Tibial nerve (tissue), 4 donors: ENCODE data around the gene FERMT3. TPM values are rescaled to one million over a fixed set of nuclear protein-coding genes. Genes with fewer than 3 reads are reported as not detected.
A peak's percentile ranks its signal among the peaks of the same experiment; 100 is the strongest.

Source experiments
- DNase-seq, 2 donors: peaks; one replicate each; pipeline ENCODE4 v3.0.0-alpha.2; 2019; ENCODE audit warnings: low spot score in 2 of 2
- H3K27ac ChIP-seq, 4 donors: fragments of 200-600 bp; sonication (generic) in 3 of 4; one replicate each; pipeline ENCODE4 v1.5.1; 2017 to 2019; ENCODE audit warnings: mild to moderate bottlenecking in 1 of 4
- H3K27me3 ChIP-seq, 2 donors: fragments of 200-600 bp; sonication (generic) in 1 of 2; one replicate each; pipeline versions ENCODE4 v1.5.1 to v1.6.0; 2017 to 2019
- H3K36me3 ChIP-seq, 3 donors: fragments of 200-600 bp; sonication (generic); one replicate each; pipeline ENCODE4 v1.5.1; 2018 to 2019
- H3K4me1 ChIP-seq, 4 donors: fragments of 200-600 bp; sonication (generic) in 3 of 4; one replicate each; pipeline ENCODE4 v1.5.1; 2017 to 2019
- H3K4me3 ChIP-seq, 4 donors: fragments of 200-600 bp; sonication (generic) in 3 of 4; one replicate each; pipeline ENCODE4 v1.5.1; 2017 to 2019; ENCODE audit warnings: mild to moderate bottlenecking in 1 of 4, moderate library complexity in 1 of 4
- H3K9me3 ChIP-seq, 4 donors: fragments of 200-600 bp; sonication (generic) in 3 of 4; one replicate each; pipeline ENCODE4 v1.5.1; 2017 to 2019
- CTCF ChIP-seq, 5 experiments: fragments of 200-600 bp in 3 of 5; fragments of 450-650 bp in 2 of 5; sonication (generic) in 3 of 5; IDR thresholded peaks; one replicate each; pipeline ENCODE4 v1.5.1; 2016 to 2019; ENCODE audit warnings: antibody characterized with exemption in 5 of 5, mild to moderate bottlenecking in 3 of 5, moderate library complexity in 2 of 5
- EP300 ChIP-seq, 2 donors: sonication (generic); formaldehyde crosslinking; IDR thresholded peaks; one replicate each; pipeline ENCODE4 v1.6.1; 2017; ENCODE audit warnings: antibody characterized with exemption in 2 of 2, mild to moderate bottlenecking in 1 of 2
- POLR2A ChIP-seq, 2 donors: fragments of 450-650 bp; IDR thresholded peaks; one replicate each; pipeline ENCODE4 v1.6.1; 2017; ENCODE audit warnings: antibody characterized with exemption in 2 of 2, mild to moderate bottlenecking in 2 of 2, moderate library complexity in 2 of 2
- WGBS, 2 donors: methylation state at CpG; one replicate each; pipeline ENCODE4 v1.1.5; 2018; 5-methylcytosine and 5-hydroxymethylcytosine counted together
- total RNA-seq, 4 donors: library from RNA; depleted of rRNA; stranded (reverse); fragments of >200 nt; gene quantifications; one replicate each; pipeline ENCODE4 v1.1.0, GENCODE V29; 2016

Gene FERMT3
- total RNA-seq, 4 donors from 2014 or later: 17.2 to 83.1 (median 29.6) TPM

GRCh38 chr11:64246871-64247728 lies 40.6 kb downstream of the FERMT3 start, which contains the start of gene PPP1R14B:
Gene PPP1R14B (minus strand): TSS chr11:64246943. CDS start chr11:64246673, 270 bp downstream.
- Histone ChIP-seq H3K4me3 (peak within 1 kb of the TSS; percentile 55 to 80 (median 74)), H3K36me3 (peaks cover 0 to 18% (median 0%) of the 10 kb centered on the region in 3 donors), H3K27me3 (no peaks in the 10 kb centered on the region), H3K4me1 (peaks cover 0 to 82% (median 35%) of the 10 kb centered on the region in 4 donors), H3K9me3 (no peaks in the 10 kb centered on the region), H3K27ac (peak within 1 kb of the TSS; percentile 70 to 92 (median 88))
- 1% methylated on average over 39 to 45 of the region's 74 CpGs for WGBS, 2 donors
- TF ChIP-seq EP300 (IDR thresholded peaks at IDR 0.05): peak; percentile 39 to 62
- peak in 1 of 2 donors; percentile 29 for TF ChIP-seq POLR2A (IDR thresholded peaks at IDR 0.05)
- TF ChIP-seq CTCF (IDR thresholded peaks at IDR 0.05): peak in 3 of 5 experiments; percentile 10 to 64 (median 38)
- DNase-seq: peak; percentile 77

- no peak for DNase-seq
- TF ChIP-seq POLR2A (IDR thresholded peaks at IDR 0.05): no peak
- 34 to 40% methylated on average over 30 to 31 of the region's 31 CpGs for WGBS, 2 donors
- no peaks in the 10 kb centered on the region for H3K9me3 ChIP-seq
- peaks cover 0 to 16% (median 0%) of the 10 kb centered on the region in 3 donors for H3K36me3 ChIP-seq
- H3K27ac ChIP-seq: peak overlapping the region; percentile 70 to 92 (median 86)
- peak overlapping the region; percentile 55 to 80 (median 74) for H3K4me3 ChIP-seq
- peaks cover 0 to 82% (median 36%) of the 10 kb centered on the region in 4 donors for H3K4me1 ChIP-seq
- H3K27me3 ChIP-seq: no peaks in the 10 kb centered on the region
Measured at GRCh38 chr11:64247729-64248531, 41.4 kb downstream of the FERMT3 start.

GRCh38 chr11:64248578-64248977 lies 42.1 kb downstream of the FERMT3 start:
- no peaks in the 10 kb centered on the region for H3K9me3 ChIP-seq
- H3K27me3 ChIP-seq: no peaks in the 10 kb centered on the region
- WGBS, 2 donors: 65 to 80% methylated on average over 7 of the region's 7 CpGs
- H3K4me1 ChIP-seq: peaks cover 0 to 82% (median 37%) of the 10 kb centered on the region in 4 donors
- no peak overlapping the region for H3K4me3 ChIP-seq
- TF ChIP-seq POLR2A (IDR thresholded peaks at IDR 0.05) (no peak), CTCF (IDR thresholded peaks at IDR 0.05) (no peak), EP300 (IDR thresholded peaks at IDR 0.05) (no peak)
- no peak for DNase-seq
- H3K36me3 ChIP-seq: peaks cover 0 to 9% (median 0%) of the 10 kb centered on the region in 3 donors
- no peak overlapping the region for H3K27ac ChIP-seq

GRCh38 chr11:64249038-64249437 lies 42.5 kb downstream of the FERMT3 start:
- Histone ChIP-seq H3K4me1 (peaks cover 0 to 83% (median 37%) of the 10 kb centered on the region in 4 donors), H3K4me3 (no peak overlapping the region), H3K9me3 (no peaks in the 10 kb centered on the region), H3K36me3 (peaks cover 0 to 5% (median 0%) of the 10 kb centered on the region in 3 donors), H3K27ac (no peak overlapping the region), H3K27me3 (no peaks in the 10 kb centered on the region)
- no peak for DNase-seq
- 85 to 94% methylated on average over 3 to 4 of the region's 4 CpGs for WGBS, 2 donors
- no peak for TF ChIP-seq EP300 (IDR thresholded peaks at IDR 0.05)
- TF ChIP-seq POLR2A (IDR thresholded peaks at IDR 0.05): no peak
- no peak for TF ChIP-seq CTCF (IDR thresholded peaks at IDR 0.05)

- 82 to 88% methylated on average over 8 of the region's 8 CpGs for WGBS, 2 donors
- Histone ChIP-seq H3K4me1 (peaks cover 0 to 79% (median 36%) of the 10 kb centered on the region in 4 donors), H3K9me3 (no peaks in the 10 kb centered on the region), H3K4me3 (no peak overlapping the region), H3K27ac (no peak overlapping the region), H3K27me3 (no peaks in the 10 kb centered on the region), H3K36me3 (peaks cover 0 to 4% (median 0%) of the 10 kb centered on the region in 3 donors)
- TF ChIP-seq EP300 (IDR thresholded peaks at IDR 0.05) (no peak), CTCF (IDR thresholded peaks at IDR 0.05) (no peak), POLR2A (IDR thresholded peaks at IDR 0.05) (no peak)
- DNase-seq: no peak
Measured at GRCh38 chr11:64249563-64250414, 43.3 kb downstream of the FERMT3 start.
